HFF-Myc (cell line): ENCODE data around the gene UBE2R2.
"Not testable (repeated sequence)": the region's sequence is repeated elsewhere in the genome, so short reads cannot be mapped to it uniquely, and the experiment has no call there.

ENCODE experiments used
- DNase-seq: peaks from one replicate; pipeline ENCODE4 v3.0.0-alpha.2; 2011; ENCODE audit warnings: low read depth; ENCODE audit errors: extremely low read depth
- H3K4me3 ChIP-seq: replicated peaks from 2 replicates; pipeline ENCODE4 v1.5.1; 2011; ENCODE audit warnings: low read depth, mild to moderate bottlenecking, control low read depth, low read length
- CTCF ChIP-seq: IDR thresholded peaks from 2 replicates; pipeline ENCODE4 v1.5.1; 2012; ENCODE audit warnings: mild to moderate bottlenecking, low read depth, low read length, control low read depth; ENCODE audit errors: missing control alignments

Gene UBE2R2

GRCh38 chr9:33816327-33817252, at the start of gene UBE2R2:
TSS of gene UBE2R2 (plus strand) at chr9:33817160. CDS start at chr9:33817758, 598 bp downstream.
- peak within 1 kb of the TSS; percentile 79 for H3K4me3 ChIP-seq
- DNase-seq, result peak; percentile 67
- TF ChIP-seq CTCF, result no peak

- not testable (repeated sequence) for DNase-seq, H3K4me3 ChIP-seq
Measured at GRCh38 chr9:33770156-33770880, 46.6 kb upstream of the UBE2R2 start.

GRCh38 chr9:33773135-33773534, 43.8 kb upstream of the UBE2R2 start:
- not testable (repeated sequence) for DNase-seq, H3K4me3 ChIP-seq

GRCh38 chr9:33774074-33774659, 42.8 kb upstream of the UBE2R2 start:
- not testable (repeated sequence) for H3K4me3 ChIP-seq, DNase-seq

- H3K4me3 ChIP-seq, result no peak overlapping the region
- DNase-seq, result no peak
- no peak for TF ChIP-seq CTCF
Measured at GRCh38 chr9:33776578-33776977, 40.4 kb upstream of the UBE2R2 start.

GRCh38 chr9:33778700-33779351, 38.1 kb upstream of the UBE2R2 start:
- H3K4me3 ChIP-seq, result no peak overlapping the region
- peak; percentile 86 for TF ChIP-seq CTCF
- no peak for DNase-seq

GRCh38 chr9:33780276-33780675, 36.7 kb upstream of the UBE2R2 start:
- no peak for DNase-seq
- H3K4me3 ChIP-seq, result no peak overlapping the region
- TF ChIP-seq CTCF, result no peak

DNA sequence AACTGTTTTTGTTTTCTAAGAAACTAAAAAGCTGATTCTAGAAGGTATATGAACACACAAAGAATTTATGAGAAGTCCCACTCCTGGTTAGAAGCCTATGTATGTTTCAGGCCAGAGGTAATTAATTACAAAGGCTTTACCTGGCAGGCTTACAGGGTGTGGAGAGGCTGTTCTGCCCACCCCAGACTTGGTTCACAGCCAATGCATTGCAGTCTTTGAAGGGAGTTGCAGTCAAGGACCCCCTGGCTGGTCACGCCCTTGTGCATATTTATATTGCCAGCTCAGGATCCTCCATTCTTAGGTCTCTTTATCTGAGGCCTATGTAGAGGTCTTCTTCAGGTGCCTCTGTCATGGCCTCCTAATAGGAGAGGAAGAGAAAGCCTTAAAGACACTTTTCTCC, 35.2 kb upstream of the UBE2R2 start:
- TF ChIP-seq CTCF, result no peak
- DNase-seq, result no peak
- no peak overlapping the region for H3K4me3 ChIP-seq
